HL-60/S4 treated with retinoic acid at 250 ng/mL for 4 days and 3 days (cell line): ENCODE results near the gene NCAN.
"Not testable (repeated sequence)": the region's sequence is repeated elsewhere in the genome, so short reads cannot be mapped to it uniquely, and the experiment has no call there.

Experiments
- in situ Hi-C: fragments of 300-500 bp; cut with MboI; formaldehyde crosslinking; loops from 2 replicates; pipeline ENCODE4 v1.7.0; 2022; ENCODE audit warnings: low sequenced_read_pairs

Gene NCAN

GRCh38 chr19:19192910-19193423, 18.8 kb upstream of the NCAN start:
- in situ Hi-C loops, result no loop called here

- in situ Hi-C loops, result no loop called here
Observed at GRCh38 chr19:19193926-19194325, 17.8 kb upstream of the NCAN start.

GRCh38 chr19:19201697-19202630, 9.8 kb upstream of the NCAN start:
- in situ Hi-C loops, result no loop called here

- in situ Hi-C loops, result no loop called here
Observed at GRCh38 chr19:19202707-19203011, 9.1 kb upstream of the NCAN start.

GRCh38 chr19:19203012-19203856, 8.5 kb upstream of the NCAN start, which contains the start of gene NR2C2AP:
Gene NR2C2AP (minus strand): TSS chr19:19203414. CDS start chr19:19203060, 354 bp downstream.
- in situ Hi-C loops, result no loop called here

GRCh38 chr19:19204181-19204580, 7.6 kb upstream of the NCAN start:
- in situ Hi-C loops, result no loop called here

GRCh38 chr19:19205416-19206410, 6.0 kb upstream of the NCAN start:
- in situ Hi-C loops, result no loop called here

- in situ Hi-C loops, result no loop called here
Observed at GRCh38 chr19:19206938-19207337, 4.8 kb upstream of the NCAN start.

- in situ Hi-C loops, result no loop called here
Observed at GRCh38 chr19:19207637-19208572, 3.9 kb upstream of the NCAN start.

- in situ Hi-C loops, result no loop called here
Observed at GRCh38 chr19:19209372-19209771, 2.4 kb upstream of the NCAN start.

GRCh38 chr19:19212916-19213315, 1.2 kb downstream of the NCAN start:
- in situ Hi-C loops, result no loop called here

GRCh38 chr19:19213426-19214158, 1.8 kb downstream of the NCAN start:
- in situ Hi-C loops, result no loop called here

- in situ Hi-C loops, result no loop called here
Observed at GRCh38 chr19:19214159-19214490, 2.4 kb downstream of the NCAN start.

- in situ Hi-C loops, result no loop called here
Observed at GRCh38 chr19:19214892-19215291, 3.1 kb downstream of the NCAN start.

GRCh38 chr19:19215792-19216191, 4.0 kb downstream of the NCAN start:
- in situ Hi-C loops, result no loop called here

- in situ Hi-C loops, result no loop called here
Observed at GRCh38 chr19:19217099-19217498, 5.3 kb downstream of the NCAN start.

GRCh38 chr19:19218911-19219310, 7.2 kb downstream of the NCAN start:
- in situ Hi-C loops, result no loop called here

- in situ Hi-C loops, result not testable (repeated sequence)
Observed at GRCh38 chr19:19221000-19221399, 9.2 kb downstream of the NCAN start.

GRCh38 chr19:19223060-19223459, 11.3 kb downstream of the NCAN start:
- in situ Hi-C loops, result no loop called here
